Breast epithelium (tissue), 3 donors: Measurements from ENCODE around the gene DNAJC27.

Experiments used
- POLR2A ChIP-seq: fragments of 450-650 bp; IDR thresholded peaks from one replicate; pipeline ENCODE4 v1.6.1; 2016; ENCODE audit warnings: antibody characterized with exemption, mild to moderate bottlenecking, moderate library complexity
- POLR2AphosphoS5 ChIP-seq, 3 donors: sonication (generic); formaldehyde crosslinking; IDR thresholded peaks; one replicate each; pipeline ENCODE4 v1.6.1; 2017; ENCODE audit warnings: antibody characterized with exemption in 3 of 3
- TF ChIP-seq, protein P1 (sequence below), 3 donors: fragments of 450-650 bp; IDR thresholded peaks; one replicate each; pipeline ENCODE4 v1.5.1; 2016 to 2017; ENCODE audit warnings: antibody characterized with exemption in 3 of 3, mild to moderate bottlenecking in 3 of 3, moderate library complexity in 3 of 3

DNA sequence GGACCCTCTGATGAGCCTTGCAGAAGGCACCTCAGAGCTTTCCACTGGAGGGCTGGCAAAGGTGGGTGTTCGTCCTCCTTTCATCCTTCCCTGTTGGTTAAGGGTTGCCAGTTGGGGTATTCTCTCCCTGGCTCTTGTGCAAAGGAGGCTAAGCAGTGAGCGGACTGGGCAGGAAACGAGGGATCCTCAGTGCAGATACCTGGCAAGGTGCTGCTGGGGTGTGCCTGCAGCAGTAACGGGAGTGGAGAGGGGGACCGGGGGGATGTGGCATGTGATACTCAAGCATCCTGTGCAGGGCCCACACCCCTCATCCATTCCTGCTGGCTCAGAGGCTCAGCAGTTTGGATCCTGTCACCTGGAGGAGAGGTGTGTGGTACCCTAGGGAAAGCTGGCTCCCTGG is 47.5 kb downstream of the DNAJC27 start:
- TF ChIP-seq, protein P1, sequence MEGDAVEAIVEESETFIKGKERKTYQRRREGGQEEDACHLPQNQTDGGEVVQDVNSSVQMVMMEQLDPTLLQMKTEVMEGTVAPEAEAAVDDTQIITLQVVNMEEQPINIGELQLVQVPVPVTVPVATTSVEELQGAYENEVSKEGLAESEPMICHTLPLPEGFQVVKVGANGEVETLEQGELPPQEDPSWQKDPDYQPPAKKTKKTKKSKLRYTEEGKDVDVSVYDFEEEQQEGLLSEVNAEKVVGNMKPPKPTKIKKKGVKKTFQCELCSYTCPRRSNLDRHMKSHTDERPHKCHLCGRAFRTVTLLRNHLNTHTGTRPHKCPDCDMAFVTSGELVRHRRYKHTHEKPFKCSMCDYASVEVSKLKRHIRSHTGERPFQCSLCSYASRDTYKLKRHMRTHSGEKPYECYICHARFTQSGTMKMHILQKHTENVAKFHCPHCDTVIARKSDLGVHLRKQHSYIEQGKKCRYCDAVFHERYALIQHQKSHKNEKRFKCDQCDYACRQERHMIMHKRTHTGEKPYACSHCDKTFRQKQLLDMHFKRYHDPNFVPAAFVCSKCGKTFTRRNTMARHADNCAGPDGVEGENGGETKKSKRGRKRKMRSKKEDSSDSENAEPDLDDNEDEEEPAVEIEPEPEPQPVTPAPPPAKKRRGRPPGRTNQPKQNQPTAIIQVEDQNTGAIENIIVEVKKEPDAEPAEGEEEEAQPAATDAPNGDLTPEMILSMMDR (IDR thresholded peaks at IDR 0.05): no peak
- TF ChIP-seq POLR2A: no peak
- TF ChIP-seq POLR2AphosphoS5 (IDR thresholded peaks at IDR 0.05): no peak
